ENCODE data around the gene MAD1L1.

Gene MAD1L1

GRCh38 chr7:1898628-1899185 lies 334.0 kb downstream of the MAD1L1 start:
- DNase-seq, result no peak

GRCh38 chr7:1897861-1898627 lies 334.7 kb downstream of the MAD1L1 start:
- DNase-seq, result no peak

DNA sequence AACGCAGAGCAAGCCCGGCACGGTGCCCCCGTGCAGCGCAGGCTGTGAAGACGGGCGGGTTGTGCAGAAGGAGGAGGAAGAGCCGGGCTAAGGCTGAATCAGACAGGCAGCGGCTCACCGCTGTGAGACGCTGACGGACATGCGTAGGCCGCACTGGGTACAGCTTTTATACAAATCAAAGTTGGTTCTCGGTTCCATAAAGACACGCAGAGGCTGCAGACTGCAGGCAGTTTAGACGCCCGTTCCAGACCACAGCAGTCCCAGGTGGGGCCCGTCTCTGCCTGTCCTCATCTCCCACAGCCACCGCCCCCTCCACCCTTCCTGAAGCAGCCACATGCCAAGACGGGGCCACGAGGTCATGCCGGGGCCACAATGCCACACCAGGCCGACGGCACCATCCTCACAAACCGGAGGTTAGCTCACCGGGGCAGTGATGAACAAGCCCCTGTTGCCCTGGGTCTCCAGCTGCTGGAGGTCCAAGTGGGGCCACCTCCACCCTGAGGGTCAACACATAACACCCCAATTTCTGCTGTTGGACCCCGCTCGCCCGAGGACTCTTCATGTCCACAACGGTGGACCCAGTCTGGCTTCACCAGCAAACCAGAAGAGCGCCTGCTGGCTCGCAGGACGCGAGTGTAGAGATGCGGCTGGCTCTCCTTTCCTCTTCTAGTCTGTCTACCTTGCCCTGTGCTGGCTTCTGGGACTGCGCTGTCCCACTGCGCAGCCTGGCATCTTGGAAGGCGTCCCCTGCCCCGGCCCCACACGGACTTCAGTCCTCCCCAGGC lies 335.5 kb downstream of the MAD1L1 start:
- DNase-seq, result no peak

DNA sequence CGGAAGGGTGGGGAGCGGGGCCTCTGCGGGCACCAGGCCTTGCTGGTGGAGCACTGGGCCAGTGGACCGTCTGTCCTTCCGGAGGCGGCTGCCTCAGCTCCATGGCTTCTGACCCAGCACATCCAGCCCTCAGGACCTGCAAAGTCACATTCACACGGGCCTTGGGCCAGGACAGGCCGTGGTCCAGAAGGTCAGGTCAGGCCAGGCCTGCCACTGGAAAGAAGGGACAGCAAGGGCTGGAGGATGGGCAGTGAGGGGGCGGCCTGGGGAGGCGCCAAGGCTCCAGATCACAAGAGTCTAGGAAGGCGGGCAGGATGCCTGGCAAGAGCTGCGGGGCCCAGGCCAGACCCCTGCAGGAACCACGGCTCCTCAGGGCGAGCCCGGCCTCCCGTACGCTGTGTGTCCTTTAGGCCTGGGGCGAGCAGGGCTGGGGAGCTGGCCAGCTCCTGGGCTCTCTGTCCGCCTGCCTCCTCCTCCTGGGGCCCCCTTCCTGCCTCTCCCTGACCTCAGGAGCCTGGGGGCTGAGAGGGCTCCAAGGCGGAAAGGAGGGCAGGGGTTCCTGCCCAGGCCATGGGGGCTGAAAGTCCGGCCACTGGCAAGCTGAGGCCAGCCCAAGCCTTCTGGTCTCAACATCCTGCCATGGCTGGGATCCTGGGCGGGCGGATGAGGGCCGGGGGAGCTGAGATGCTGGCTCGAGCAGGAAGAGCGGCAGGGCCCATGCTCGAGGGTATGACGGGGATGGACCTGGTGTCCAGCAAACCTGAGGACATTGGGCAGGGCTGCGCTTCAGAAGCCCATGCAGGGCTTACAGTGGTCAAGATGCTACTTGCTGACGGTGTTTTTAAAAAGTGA lies 336.9 kb downstream of the MAD1L1 start:
- DNase-seq, result no peak

- DNase-seq, result no peak
Measured at GRCh38 chr7:1894906-1895663, 337.7 kb downstream of the MAD1L1 start.

DNA sequence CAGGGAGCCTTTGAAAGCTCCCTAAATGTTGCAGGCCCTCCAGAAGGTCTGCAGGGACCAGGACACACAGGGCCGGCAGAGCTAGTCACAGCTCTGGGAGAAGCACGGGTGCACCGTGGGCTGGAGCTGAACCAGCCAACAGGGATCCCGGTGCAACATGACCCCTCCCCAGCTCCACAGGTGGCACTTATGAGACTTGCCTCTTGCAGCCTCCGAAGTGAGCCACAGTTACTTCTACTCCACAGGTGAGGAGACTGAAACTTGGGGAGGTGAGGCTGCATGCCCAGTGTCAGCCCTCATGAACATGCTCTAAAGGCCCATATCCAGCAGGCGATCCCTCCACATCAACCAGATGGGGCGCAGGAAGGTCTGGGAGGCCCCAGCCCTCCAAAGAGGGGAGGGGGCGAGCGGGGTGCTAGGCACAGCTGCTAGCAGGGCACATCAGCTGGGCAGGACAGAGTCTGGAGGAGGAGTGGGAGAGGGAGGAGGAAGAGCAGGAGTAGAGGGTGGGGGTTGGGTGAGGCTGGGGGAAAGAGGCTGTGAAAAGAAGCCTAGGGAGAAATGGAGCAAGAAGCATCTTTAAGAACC lies 338.3 kb downstream of the MAD1L1 start:
- DNase-seq, result no peak

GRCh38 chr7:1893451-1893850 lies 339.3 kb downstream of the MAD1L1 start:
- no peak for DNase-seq

GRCh38 chr7:1893036-1893435 lies 339.7 kb downstream of the MAD1L1 start:
- no peak for DNase-seq

GRCh38 chr7:1892011-1892965 lies 340.5 kb downstream of the MAD1L1 start:
- DNase-seq, result no peak

GRCh38 chr7:1890289-1891235 lies 342.2 kb downstream of the MAD1L1 start:
- DNase-seq, result no peak

DNA sequence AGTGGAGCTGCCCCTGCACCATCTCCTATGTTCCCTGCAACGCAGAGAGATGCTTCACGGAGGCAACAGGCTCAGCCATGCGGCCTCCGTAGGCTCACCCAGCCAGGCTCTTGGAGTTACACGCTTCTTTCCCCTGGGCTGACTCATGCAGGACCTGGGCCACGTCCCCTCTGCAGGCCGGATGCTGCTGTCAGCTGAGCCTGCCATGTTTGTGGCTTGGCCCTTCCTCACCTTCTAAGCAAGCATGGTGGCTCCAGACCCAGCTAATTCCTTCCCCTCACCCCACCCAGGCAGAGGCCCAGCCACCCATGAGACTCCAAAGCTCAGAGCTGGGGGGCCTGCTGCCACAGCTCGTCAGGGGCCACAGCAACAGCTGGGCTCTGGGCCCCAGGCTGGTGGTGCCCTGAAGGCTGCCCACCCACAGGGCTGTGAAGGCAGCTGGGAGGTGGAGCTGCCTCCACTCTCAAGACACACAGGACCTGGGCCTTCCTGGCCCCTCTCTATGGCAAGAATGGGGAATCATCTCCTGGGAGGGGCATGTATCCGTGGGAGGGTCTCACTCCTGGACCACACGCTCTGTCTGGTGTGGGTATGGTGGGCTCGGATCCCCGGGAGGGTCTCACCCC lies 343.1 kb downstream of the MAD1L1 start:
- DNase-seq, result no peak

- no peak for DNase-seq
Measured at GRCh38 chr7:1889091-1889490, 343.7 kb downstream of the MAD1L1 start.

GRCh38 chr7:1888425-1888824 lies 344.3 kb downstream of the MAD1L1 start:
- DNase-seq, result no peak

DNA sequence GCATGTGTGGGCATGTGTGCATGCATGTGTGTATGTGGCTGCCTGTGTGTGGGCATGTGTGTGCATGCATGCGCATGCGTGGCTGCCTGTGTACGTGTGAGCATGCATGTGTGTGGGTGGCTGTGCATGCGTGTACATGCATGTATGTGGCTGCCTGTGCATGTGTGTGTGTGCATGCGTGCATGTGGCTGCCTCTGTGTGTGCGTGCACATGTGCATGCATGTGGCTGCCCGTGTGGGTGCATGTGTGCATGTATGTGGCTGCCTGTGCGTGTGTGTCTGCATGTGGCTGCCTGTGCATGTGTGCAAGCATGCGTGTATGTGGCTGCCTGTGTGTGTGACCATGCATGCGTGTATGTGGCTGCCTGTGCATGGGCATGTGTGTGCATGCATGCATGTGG lies 345.5 kb downstream of the MAD1L1 start:
- DNase-seq, result no peak

GRCh38 chr7:1886361-1887064 lies 346.2 kb downstream of the MAD1L1 start:
- no peak for DNase-seq

DNA sequence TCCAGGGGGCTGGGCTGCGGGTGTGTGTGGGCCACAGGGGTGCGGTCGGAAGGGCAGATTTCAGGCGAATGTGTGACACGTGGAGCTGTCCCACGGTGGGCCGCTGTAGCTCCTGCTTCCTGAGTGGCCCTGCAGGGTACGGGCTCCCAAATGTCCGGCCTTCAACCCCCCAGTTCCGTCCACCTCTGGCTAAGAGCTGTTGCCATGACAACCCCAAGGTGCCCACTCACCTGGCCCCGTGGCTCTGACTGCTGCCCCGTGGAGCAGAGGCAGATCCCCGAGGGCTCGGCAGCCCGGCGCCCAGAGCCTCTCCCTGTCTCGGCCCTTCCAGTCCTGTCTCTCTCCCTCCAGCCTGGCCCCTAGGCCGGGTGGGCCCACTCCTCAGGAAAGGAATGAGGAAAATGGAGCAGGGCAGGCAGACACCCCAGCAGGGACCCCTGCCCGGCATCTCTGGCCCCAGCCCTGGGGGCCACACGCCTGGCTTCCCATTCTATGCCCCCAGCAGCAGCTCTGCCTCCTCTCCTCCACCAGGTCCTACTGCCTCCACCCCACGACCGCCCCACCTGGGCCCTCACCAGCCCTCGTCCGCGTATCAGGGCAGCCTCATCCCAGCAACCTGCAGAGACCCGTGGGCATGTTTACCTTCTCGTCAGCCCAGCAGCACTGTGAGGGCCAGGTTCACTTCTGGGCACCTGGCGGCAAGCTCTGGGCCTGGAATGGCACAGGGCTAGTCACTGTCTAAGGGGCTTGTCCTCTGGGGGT lies 347.1 kb downstream of the MAD1L1 start:
- no peak for DNase-seq

DNA sequence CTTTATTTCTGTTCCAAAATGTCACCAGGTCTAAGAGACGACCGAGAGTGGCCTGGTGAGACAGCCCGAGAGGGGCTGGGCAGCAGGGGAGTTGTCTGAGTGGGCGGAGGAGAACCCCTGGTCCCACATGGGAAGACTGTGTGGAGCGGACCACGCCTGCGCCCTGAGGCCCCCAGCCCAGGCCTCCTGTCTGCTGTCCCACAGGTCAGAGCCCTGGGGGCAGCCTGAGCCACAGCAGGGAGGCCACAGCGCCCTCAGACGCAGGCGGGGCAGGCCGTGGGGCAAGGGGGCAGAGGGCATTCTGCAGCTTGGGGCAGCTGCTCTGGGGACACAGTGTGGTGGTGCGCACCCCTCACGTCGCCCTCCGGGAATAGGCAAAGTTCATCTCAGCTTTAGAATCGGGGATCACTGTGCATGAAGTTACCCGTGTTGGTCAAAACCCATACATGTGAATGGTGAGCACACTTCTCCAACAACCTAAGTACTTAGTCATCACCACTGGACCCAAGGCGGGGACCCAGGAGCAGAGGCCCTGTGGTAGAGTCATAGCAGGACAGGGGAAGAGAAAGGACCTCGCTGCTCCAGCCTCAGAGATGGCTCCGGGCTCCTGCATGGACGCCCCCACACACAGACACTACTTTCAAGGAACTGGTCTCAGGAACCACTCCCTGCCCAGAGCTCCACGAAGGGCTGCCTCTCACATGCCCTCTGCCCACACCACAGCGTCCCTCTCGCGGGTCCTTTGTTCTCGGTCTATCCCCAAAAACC lies 348.0 kb downstream of the MAD1L1 start:
- no peak for DNase-seq
